ENCODE measurements around the gene TUBGCP6.

The TUBGCP6 gene

DNA sequence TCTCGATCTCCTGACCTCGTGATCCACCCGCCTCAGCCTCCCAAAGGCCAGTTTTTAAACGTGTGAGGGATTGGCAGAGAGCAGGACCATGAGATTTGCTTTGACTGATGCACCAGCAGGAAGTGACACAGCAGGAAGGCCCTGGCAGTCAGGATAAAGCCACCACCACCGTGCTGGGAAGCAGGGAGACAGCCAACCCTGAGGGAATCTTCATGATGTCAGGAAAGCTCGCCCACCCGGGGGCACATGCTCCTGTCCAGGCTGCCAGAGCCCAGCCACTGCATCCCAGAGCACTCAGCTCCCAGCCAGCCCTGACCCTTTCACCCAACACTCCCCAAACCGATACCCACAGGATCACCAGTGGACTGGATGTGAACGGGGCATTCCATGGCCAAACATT, 6.1 kb downstream of the TUBGCP6 start:
- TF ChIP-seq, protein P1, sequence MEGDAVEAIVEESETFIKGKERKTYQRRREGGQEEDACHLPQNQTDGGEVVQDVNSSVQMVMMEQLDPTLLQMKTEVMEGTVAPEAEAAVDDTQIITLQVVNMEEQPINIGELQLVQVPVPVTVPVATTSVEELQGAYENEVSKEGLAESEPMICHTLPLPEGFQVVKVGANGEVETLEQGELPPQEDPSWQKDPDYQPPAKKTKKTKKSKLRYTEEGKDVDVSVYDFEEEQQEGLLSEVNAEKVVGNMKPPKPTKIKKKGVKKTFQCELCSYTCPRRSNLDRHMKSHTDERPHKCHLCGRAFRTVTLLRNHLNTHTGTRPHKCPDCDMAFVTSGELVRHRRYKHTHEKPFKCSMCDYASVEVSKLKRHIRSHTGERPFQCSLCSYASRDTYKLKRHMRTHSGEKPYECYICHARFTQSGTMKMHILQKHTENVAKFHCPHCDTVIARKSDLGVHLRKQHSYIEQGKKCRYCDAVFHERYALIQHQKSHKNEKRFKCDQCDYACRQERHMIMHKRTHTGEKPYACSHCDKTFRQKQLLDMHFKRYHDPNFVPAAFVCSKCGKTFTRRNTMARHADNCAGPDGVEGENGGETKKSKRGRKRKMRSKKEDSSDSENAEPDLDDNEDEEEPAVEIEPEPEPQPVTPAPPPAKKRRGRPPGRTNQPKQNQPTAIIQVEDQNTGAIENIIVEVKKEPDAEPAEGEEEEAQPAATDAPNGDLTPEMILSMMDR (IDR thresholded peaks at IDR 0.05): no peak

DNA sequence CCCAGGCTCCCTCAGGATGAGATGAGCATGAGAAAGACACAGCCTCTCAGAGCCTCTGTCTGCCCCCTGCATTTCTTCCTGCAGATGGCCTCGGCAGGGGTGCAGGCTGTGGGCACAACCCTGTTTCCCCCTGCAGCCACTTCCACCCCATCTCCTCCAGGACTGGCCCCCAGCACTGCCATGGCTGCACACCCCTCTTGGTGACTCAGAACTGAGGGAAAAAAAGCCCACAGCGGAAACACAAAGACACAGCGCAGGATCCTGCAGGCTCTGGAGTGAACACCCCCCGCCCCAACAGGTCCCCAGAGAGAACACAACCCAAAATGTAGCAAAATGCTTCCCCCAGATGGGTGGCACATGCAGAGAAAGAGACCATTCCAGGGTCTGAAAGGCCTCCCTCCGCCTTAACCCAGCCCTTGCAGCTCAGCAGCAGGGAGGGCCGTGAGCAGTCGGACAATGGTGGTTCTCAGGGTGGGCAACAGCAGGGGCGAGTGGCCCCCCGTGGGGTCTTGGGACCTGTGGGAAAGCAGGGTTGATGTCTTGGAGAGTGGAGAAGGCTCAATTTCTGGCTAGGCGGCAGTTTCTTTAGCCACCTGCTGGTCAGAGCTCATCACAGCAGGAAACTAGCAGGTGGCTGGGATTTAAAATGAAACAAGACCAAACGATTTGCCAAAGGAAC, 8.0 kb downstream of the TUBGCP6 start:
- TF ChIP-seq, protein P1 (IDR thresholded peaks at IDR 0.05): peak; percentile 75

DNA sequence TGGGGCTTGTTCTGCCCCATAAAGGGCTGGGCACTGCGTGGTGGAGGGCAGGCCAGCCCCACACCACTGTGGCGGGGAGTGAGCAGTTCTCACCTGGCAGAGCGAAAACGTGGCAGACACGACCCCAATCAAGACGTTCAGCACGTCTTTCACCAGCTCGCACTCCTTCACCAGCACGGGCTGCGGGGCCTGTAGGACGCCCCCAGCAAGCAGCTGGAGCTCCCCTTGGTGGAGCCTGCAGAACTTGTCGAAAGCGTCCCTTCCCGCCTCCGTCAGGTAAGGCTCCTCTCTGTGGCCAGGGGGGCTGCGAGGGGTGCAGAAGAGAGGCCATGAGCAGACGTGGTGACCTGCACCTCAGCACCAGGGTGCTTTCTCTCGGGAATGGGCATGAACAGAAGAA, 11.6 kb downstream of the TUBGCP6 start:
- TF ChIP-seq, protein P1 (IDR thresholded peaks at IDR 0.05): no peak

DNA sequence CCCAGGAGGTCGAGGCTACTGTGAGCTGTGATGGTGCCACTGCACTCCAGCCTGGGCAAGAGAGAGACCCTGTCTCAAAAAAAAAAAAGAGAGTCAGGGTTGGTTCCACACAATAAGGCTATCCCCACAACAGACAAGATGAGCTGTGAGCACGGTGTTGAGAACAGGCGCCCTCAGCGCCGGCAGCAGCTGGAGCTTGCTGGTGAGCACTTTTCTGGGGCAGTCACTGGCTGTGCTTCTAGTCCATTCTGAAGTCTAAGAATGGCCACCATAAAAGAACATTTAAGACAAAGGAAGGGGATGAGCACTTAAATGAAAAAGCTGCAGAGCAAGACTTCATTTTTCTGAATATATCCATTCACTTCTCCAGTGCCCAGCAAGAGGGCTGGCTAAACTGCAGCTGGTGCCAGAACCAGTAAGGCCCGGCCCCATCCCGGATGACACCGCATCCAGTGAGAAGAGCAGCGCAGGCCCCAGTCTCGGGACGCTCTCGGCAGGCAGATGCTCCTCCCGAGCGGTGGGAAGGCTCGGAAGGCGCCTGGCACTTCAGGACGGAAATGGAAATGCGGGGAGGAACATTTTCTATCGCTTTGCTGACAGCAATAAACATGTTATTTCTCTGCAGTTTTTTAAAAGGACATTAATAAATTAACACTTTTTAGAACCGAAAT, 12.2 kb downstream of the TUBGCP6 start:
- TF ChIP-seq, protein P1 (IDR thresholded peaks at IDR 0.05): no peak

DNA sequence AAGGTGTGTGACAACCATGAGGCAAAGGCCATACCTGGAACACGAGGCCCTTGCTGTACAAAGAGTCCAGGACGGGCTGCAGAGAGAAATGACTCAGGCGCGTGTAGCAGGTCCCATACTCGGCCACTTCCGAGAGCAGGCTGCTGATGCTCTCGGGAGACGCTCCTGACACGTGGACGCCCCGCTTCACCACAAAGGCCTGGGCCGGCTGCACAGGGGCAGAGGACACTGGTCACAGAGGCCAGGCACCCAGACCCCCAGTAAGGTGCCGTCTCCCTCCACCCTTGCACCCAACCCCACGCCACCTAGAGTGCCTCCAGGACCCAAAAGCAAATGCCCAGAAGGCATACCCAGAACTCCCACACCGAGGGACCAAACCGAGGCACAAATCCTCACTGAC, 15.5 kb downstream of the TUBGCP6 start:
- TF ChIP-seq, protein P1 (IDR thresholded peaks at IDR 0.05): no peak

DNA sequence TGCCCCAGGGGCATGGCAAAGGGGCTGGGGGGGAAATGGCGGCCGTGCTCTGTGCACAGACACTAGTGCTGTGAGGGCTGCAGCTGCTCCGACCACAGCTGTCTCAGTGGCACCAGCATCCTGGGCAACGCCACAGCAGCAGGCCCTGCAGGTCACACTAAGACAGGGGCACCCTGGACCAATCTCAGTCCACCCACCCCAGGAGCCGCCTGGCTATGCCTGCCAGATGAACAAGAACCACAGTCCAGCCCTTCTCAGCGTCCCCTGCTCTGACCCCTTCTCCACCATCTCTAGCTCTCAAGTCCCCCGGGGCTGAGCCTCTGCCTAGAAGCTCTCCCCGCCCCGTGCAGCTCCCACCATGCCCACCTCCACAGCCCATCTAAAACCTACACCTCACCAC, 16.5 kb downstream of the TUBGCP6 start:
- TF ChIP-seq, protein P1 (IDR thresholded peaks at IDR 0.05): no peak

DNA sequence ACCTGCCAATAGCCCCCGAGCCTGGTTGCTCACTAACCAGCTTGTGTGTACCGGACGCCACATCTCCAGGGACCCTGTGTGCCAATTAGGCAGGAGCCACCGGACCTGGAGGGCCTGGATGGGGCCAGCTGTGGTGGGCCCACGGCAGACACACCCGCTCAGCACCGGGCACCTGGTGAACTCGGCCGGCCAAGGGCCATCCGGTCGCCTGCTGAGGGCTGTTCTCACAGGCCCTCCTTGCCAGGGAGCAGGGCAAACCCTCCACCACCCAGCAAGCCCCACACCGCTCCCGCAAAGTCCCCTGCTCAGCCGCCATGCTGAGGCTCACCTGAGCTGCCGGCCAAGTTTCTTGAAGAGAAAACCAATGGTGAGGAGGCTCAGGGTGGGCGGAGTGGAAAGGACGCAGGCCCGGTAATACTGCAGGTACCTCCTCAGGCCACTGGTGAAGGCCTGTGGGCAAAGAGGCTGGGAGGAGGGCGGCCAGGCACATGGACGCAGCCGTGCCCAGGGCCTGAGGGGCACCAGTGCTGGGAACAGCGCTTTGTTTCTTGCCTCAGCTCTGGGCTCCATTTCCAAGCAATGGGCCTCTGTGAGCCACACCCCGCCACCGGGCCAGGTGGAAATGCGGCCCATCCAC, 17.1 kb downstream of the TUBGCP6 start:
- TF ChIP-seq, protein P1 (IDR thresholded peaks at IDR 0.05): no peak
